Measurements from ENCODE around the gene MEI4. TPM values are rescaled to one million over a fixed set of nuclear protein-coding genes. Genes with fewer than 3 reads are reported as not detected.

Gene MEI4
- total RNA-seq, 1 donor from 2014 or later = 0.06 TPM

DNA sequence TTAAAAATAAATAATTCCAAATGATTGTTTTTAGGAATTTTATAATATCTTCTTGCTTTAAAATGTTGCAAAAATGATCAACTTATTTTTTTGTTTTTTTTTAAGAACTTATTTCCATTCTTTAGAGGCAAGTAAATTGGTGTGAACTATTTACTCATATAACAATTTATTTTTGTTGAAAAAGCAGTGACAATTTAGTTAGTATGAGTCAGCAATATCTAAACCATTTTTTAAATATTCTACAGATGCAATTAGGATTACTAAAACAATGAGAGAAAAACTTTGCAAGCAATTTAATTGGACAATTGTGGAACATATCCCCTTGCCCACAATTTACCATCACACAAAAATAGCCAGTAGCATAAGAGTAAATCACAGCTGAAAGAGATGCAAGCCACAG is 319.5 kb downstream of the MEI4 start:
- H3K4me3 ChIP-seq (ENCODE audit: low read depth, low read length) = no peak overlapping the region
- TF ChIP-seq CTCF (conservative IDR thresholded peaks at IDR 0.05; ENCODE audit: low read depth, low read length) = no peak
- no peak for DNase-seq (ENCODE audit: low read depth)

Other genes starting within 250 kb of the MEI4 start
- gene HTR1B, start 189.5 kb upstream of the MEI4 start, total RNA-seq = 0.43 TPM in 1 of 2 replicates, not detected in the other